ENCODE data around the gene HSPB6. TPM values are rescaled to one million over a fixed set of nuclear protein-coding genes. Genes with fewer than 3 reads are reported as not detected.

HSPB6 gene
- total RNA-seq, 4 donors from 2014 or later: 44.9 to 119 (median 96.6) TPM

GRCh38 chr19:35731779-35732405 lies 24.9 kb downstream of the HSPB6 start:
- H3K4me3 ChIP-seq: no peak overlapping the region
- no peak for ATAC-seq
- no peaks in the 10 kb centered on the region for H3K9me3 ChIP-seq
- WGBS, 2 donors (ENCODE audit: low coverage in 1 of 2): 73 to 77% methylated on average over 5 to 12 of the region's 21 CpGs
- H3K36me3 ChIP-seq: peaks cover 0 to 100% of the 10 kb centered on the region in 2 donors
- TF ChIP-seq, protein P1, sequence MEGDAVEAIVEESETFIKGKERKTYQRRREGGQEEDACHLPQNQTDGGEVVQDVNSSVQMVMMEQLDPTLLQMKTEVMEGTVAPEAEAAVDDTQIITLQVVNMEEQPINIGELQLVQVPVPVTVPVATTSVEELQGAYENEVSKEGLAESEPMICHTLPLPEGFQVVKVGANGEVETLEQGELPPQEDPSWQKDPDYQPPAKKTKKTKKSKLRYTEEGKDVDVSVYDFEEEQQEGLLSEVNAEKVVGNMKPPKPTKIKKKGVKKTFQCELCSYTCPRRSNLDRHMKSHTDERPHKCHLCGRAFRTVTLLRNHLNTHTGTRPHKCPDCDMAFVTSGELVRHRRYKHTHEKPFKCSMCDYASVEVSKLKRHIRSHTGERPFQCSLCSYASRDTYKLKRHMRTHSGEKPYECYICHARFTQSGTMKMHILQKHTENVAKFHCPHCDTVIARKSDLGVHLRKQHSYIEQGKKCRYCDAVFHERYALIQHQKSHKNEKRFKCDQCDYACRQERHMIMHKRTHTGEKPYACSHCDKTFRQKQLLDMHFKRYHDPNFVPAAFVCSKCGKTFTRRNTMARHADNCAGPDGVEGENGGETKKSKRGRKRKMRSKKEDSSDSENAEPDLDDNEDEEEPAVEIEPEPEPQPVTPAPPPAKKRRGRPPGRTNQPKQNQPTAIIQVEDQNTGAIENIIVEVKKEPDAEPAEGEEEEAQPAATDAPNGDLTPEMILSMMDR (IDR thresholded peaks at IDR 0.05): no peak
- TF ChIP-seq POLR2AphosphoS5 (IDR thresholded peaks at IDR 0.05) (no peak), POLR2A (IDR thresholded peaks at IDR 0.05) (no peak), EP300 (IDR thresholded peaks at IDR 0.05) (no peak)
- no peak overlapping the region for H3K27ac ChIP-seq
- no peaks in the 10 kb centered on the region for H3K4me1 ChIP-seq
- no peaks in the 10 kb centered on the region for H3K27me3 ChIP-seq

GRCh38 chr19:35731353-35731752 lies 25.5 kb downstream of the HSPB6 start:
- no peak for TF ChIP-seq POLR2AphosphoS5 (IDR thresholded peaks at IDR 0.05)
- ATAC-seq: no peak
- no peaks in the 10 kb centered on the region for H3K4me1 ChIP-seq
- H3K9me3 ChIP-seq: no peaks in the 10 kb centered on the region
- WGBS, 2 donors (ENCODE audit: low coverage in 1 of 2): 79 to 83% methylated on average over 1 to 2 of the region's 9 CpGs
- H3K4me3 ChIP-seq: no peak overlapping the region
- no peak overlapping the region for H3K27ac ChIP-seq
- H3K36me3 ChIP-seq: peaks cover 0 to 100% of the 10 kb centered on the region in 2 donors
- no peaks in the 10 kb centered on the region for H3K27me3 ChIP-seq

- H3K4me3 ChIP-seq: no peak overlapping the region
- no peak for TF ChIP-seq POLR2A (IDR thresholded peaks at IDR 0.05)
- no peak for TF ChIP-seq POLR2AphosphoS5 (IDR thresholded peaks at IDR 0.05)
- no peaks in the 10 kb centered on the region for H3K4me1 ChIP-seq
- no peak for ATAC-seq
- H3K9me3 ChIP-seq: no peaks in the 10 kb centered on the region
- no peaks in the 10 kb centered on the region for H3K27me3 ChIP-seq
- peaks cover 0 to 100% of the 10 kb centered on the region in 2 donors for H3K36me3 ChIP-seq
- WGBS, 2 donors (ENCODE audit: low coverage in 1 of 2): 75 to 92% methylated on average over 4 to 10 of the region's 18 CpGs
- no peak overlapping the region for H3K27ac ChIP-seq
Measured at GRCh38 chr19:35730326-35730725, 26.5 kb downstream of the HSPB6 start.

GRCh38 chr19:35729763-35730162 lies 27.1 kb downstream of the HSPB6 start:
- no peak for ATAC-seq
- Histone ChIP-seq H3K27me3 (no peaks in the 10 kb centered on the region), H3K4me3 (no peak overlapping the region), H3K4me1 (no peaks in the 10 kb centered on the region), H3K27ac (no peak overlapping the region), H3K36me3 (peaks cover 0 to 100% of the 10 kb centered on the region in 2 donors), H3K9me3 (no peaks in the 10 kb centered on the region)
- TF ChIP-seq POLR2A (IDR thresholded peaks at IDR 0.05): no peak
- TF ChIP-seq, protein P1 (IDR thresholded peaks at IDR 0.05): no peak
- no peak for TF ChIP-seq POLR2AphosphoS5 (IDR thresholded peaks at IDR 0.05)
- no peak for TF ChIP-seq EP300 (IDR thresholded peaks at IDR 0.05)
- WGBS, 2 donors (ENCODE audit: low coverage in 1 of 2): 71 to 77% methylated on average over 1 to 5 of the region's 11 CpGs

DNA sequence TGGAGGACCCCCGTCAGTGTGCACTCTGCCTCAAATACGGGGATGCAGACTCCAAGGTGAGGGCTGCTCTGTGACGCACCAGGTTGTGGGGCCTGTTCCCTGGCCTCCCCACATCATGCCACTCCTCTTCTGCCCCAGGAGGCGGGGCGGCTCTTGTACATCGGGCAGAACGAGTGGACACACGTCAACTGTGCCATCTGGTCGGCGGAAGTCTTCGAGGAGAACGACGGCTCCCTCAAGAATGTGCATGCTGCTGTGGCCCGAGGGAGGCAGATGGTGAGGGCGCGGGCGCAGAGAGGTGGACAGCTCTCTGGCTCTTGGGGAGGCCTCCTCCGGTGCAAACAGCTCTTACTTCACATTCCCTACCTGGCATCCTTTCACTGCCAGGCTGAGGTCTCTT lies 27.8 kb downstream of the HSPB6 start:
- Histone ChIP-seq H3K9me3 (no peaks in the 10 kb centered on the region), H3K36me3 (peaks cover 0 to 100% of the 10 kb centered on the region in 2 donors), H3K4me3 (no peak overlapping the region), H3K27me3 (no peaks in the 10 kb centered on the region), H3K4me1 (no peaks in the 10 kb centered on the region), H3K27ac (no peak overlapping the region)
- 72 to 80% methylated on average over 2 to 14 of the region's 18 CpGs for WGBS, 2 donors (ENCODE audit: low coverage in 1 of 2)
- TF ChIP-seq POLR2AphosphoS5 (IDR thresholded peaks at IDR 0.05) (no peak), EP300 (IDR thresholded peaks at IDR 0.05) (no peak), POLR2A (IDR thresholded peaks at IDR 0.05) (no peak)
- TF ChIP-seq, protein P1 (IDR thresholded peaks at IDR 0.05): no peak
- ATAC-seq: no peak

- TF ChIP-seq, protein P1 (IDR thresholded peaks at IDR 0.05): no peak
- no peak for TF ChIP-seq EP300 (IDR thresholded peaks at IDR 0.05)
- TF ChIP-seq POLR2AphosphoS5 (IDR thresholded peaks at IDR 0.05): no peak
- no peak for TF ChIP-seq POLR2A (IDR thresholded peaks at IDR 0.05)
- WGBS, 2 donors (ENCODE audit: low coverage in 1 of 2): 80 to 86% methylated on average over 8 of the region's 19 CpGs
- no peak for ATAC-seq
- Histone ChIP-seq H3K4me3 (no peak overlapping the region), H3K4me1 (no peaks in the 10 kb centered on the region), H3K36me3 (peaks cover 0 to 100% of the 10 kb centered on the region in 2 donors), H3K27me3 (no peaks in the 10 kb centered on the region), H3K27ac (no peak overlapping the region), H3K9me3 (no peaks in the 10 kb centered on the region)
Measured at GRCh38 chr19:35727956-35728706, 28.7 kb downstream of the HSPB6 start.

Data from gastroesophageal sphincter (tissue), 4 donors.